Endodermal cell (in vitro differentiated cells): ENCODE results near the gene EXOC3L4. TPM values are rescaled to one million over a fixed set of nuclear protein-coding genes. Genes with fewer than 3 reads are reported as not detected.

Experiments
- DNase-seq: peaks from one replicate; pipeline ENCODE4 v3.0.0-alpha.2; 2017
- H3K27ac ChIP-seq: 2 replicates; pipeline ENCODE4 v1.5.1; 2013; ENCODE audit warnings: mild to moderate bottlenecking, low read depth, low read length, moderate library complexity
- H3K27me3 ChIP-seq: 2 replicates; pipeline ENCODE4 v1.6.1; 2013; ENCODE audit warnings: mild to moderate bottlenecking, low read length, moderate library complexity; ENCODE audit not compliant: insufficient read depth, control insufficient read depth, poor library complexity, severe bottlenecking
- H3K36me3 ChIP-seq: 2 replicates; pipeline ENCODE4 v1.7.0; 2013; ENCODE audit warnings: mild to moderate bottlenecking, low read length, moderate library complexity; ENCODE audit not compliant: control insufficient read depth, insufficient read depth
- H3K4me1 ChIP-seq: one replicate; pipeline ENCODE4 v1.7.0; 2013; ENCODE audit warnings: low read length; ENCODE audit not compliant: control insufficient read depth, insufficient read depth
- H3K4me3 ChIP-seq: 2 replicates; pipeline ENCODE4 v1.5.1; 2013; ENCODE audit warnings: mild to moderate bottlenecking, low read length, moderate library complexity
- H3K9ac ChIP-seq: 2 replicates; pipeline ENCODE4 v1.6.1; 2013; ENCODE audit warnings: mild to moderate bottlenecking, low read length, moderate library complexity; ENCODE audit not compliant: poor library complexity, severe bottlenecking; ENCODE audit errors: extremely low read depth
- H3K9me3 ChIP-seq: 2 replicates; pipeline ENCODE4 v1.6.1; 2013; ENCODE audit warnings: mild to moderate bottlenecking, low read length, moderate library complexity; ENCODE audit not compliant: control insufficient read depth
- H3K27ac Mint-ChIP-seq: 2 replicates; pipeline ENCODE4 v1.8.0; 2020; ENCODE audit warnings: mixed read lengths
- H3K27me3 Mint-ChIP-seq: 2 replicates; pipeline ENCODE4 v1.8.0; 2021; ENCODE audit warnings: mild to moderate bottlenecking, mixed read lengths; ENCODE audit not compliant: insufficient read depth
- H3K36me3 Mint-ChIP-seq: 2 replicates; pipeline ENCODE4 v1.8.0; 2020; ENCODE audit warnings: low read depth, mixed read lengths
- H3K4me1 Mint-ChIP-seq: 2 replicates; pipeline ENCODE4 v1.8.0; 2020; ENCODE audit warnings: mixed read lengths
- H3K4me3 Mint-ChIP-seq: 2 replicates; pipeline ENCODE4 v1.8.0; 2020; ENCODE audit warnings: mild to moderate bottlenecking, moderate library complexity, mixed read lengths
- H3K9me3 Mint-ChIP-seq: 2 replicates; pipeline ENCODE4 v1.8.0; 2020; ENCODE audit warnings: mild to moderate bottlenecking, mixed read lengths
- CTCF ChIP-seq: fragments of 200-600 bp; sonication (generic); conservative IDR thresholded peaks from 2 replicates; pipeline ENCODE4 v1.5.0; 2021; ENCODE audit warnings: antibody characterized with exemption, mild to moderate bottlenecking
- WGBS, 2 experiments: methylation state at CpG; one replicate each; pipeline versions ENCODE4 v1.1.5 to v1.1.7; 2013; ENCODE audit warnings: missing lambda C conversion rate in 2 of 2, mixed read lengths in 1 of 2; ENCODE audit not compliant: insufficient coverage in 1 of 2, insufficient read length in 1 of 2; 5-methylcytosine and 5-hydroxymethylcytosine counted together
- total RNA-seq, 2 donors: library from RNA; stranded (reverse); fragmentation: NEBNext Ultra II Directional in 1 of 2; extraction: Animal tissue kit (Norgen Biotek cat#: 25700) in 1 of 2; gene quantifications; 2 replicates in 1 of 2; 3 replicates in 1 of 2; pipeline ENCODE4 v1.2.1, GENCODE V29; 2021

EXOC3L4 gene
- total RNA-seq, 2 donors from 2014 or later: 2.5 to 3.6 TPM

- peaks cover 7% of the 10 kb centered on the region for H3K4me1 Mint-ChIP-seq
- Histone ChIP-seq H3K36me3 (peaks cover 5% of the 10 kb centered on the region), H3K4me3 (no peak overlapping the region), H3K4me1 (no peaks in the 10 kb centered on the region), H3K9me3 (no peaks in the 10 kb centered on the region), H3K27ac (no peak overlapping the region), H3K27me3 (no peaks in the 10 kb centered on the region), H3K9ac (no peak overlapping the region)
- no peaks in the 10 kb centered on the region for H3K9me3 Mint-ChIP-seq
- TF ChIP-seq CTCF: no peak
- H3K4me3 Mint-ChIP-seq: no peak overlapping the region
- 0% methylated on average over 1 of the region's 2 CpGs for WGBS, 2 experiments
- H3K36me3 Mint-ChIP-seq: peaks cover 7% of the 10 kb centered on the region
- H3K27me3 Mint-ChIP-seq: peaks cover 3% of the 10 kb centered on the region
- DNase-seq: no peak
- no peak overlapping the region for H3K27ac Mint-ChIP-seq
Observed at GRCh38 chr14:103134405-103134804, 39.9 kb downstream of the EXOC3L4 start.

GRCh38 chr14:103134919-103135318, 40.4 kb downstream of the EXOC3L4 start:
- no peak for DNase-seq
- Mint-ChIP-seq H3K36me3 (peaks cover 7% of the 10 kb centered on the region), H3K4me1 (peaks cover 11% of the 10 kb centered on the region), H3K27me3 (peaks cover 6% of the 10 kb centered on the region), H3K9me3 (no peaks in the 10 kb centered on the region), H3K27ac (no peak overlapping the region), H3K4me3 (no peak overlapping the region)
- Histone ChIP-seq H3K9ac (no peak overlapping the region), H3K27me3 (no peaks in the 10 kb centered on the region), H3K4me1 (no peaks in the 10 kb centered on the region), H3K36me3 (peaks cover 5% of the 10 kb centered on the region), H3K4me3 (no peak overlapping the region), H3K9me3 (no peaks in the 10 kb centered on the region), H3K27ac (no peak overlapping the region)
- 90 to 91% methylated on average over 9 to 14 of the region's 14 CpGs for WGBS, 2 experiments
- TF ChIP-seq CTCF: no peak

- no peak overlapping the region for H3K4me3 ChIP-seq
- no peak for DNase-seq
- Mint-ChIP-seq H3K4me3 (no peak overlapping the region), H3K27me3 (peaks cover 10% of the 10 kb centered on the region), H3K36me3 (peaks cover 7% of the 10 kb centered on the region), H3K9me3 (no peaks in the 10 kb centered on the region), H3K27ac (no peak overlapping the region), H3K4me1 (peaks cover 11% of the 10 kb centered on the region)
- H3K27ac ChIP-seq: no peak overlapping the region
- no peaks in the 10 kb centered on the region for H3K9me3 ChIP-seq
- TF ChIP-seq CTCF: no peak
- 89 to 94% methylated on average over 21 to 26 of the region's 26 CpGs for WGBS, 2 experiments
- H3K4me1 ChIP-seq: no peaks in the 10 kb centered on the region
- no peak overlapping the region for H3K9ac ChIP-seq
- peaks cover 5% of the 10 kb centered on the region for H3K36me3 ChIP-seq
- no peaks in the 10 kb centered on the region for H3K27me3 ChIP-seq
Observed at GRCh38 chr14:103135333-103136260, 41.1 kb downstream of the EXOC3L4 start.
